SW480 (cell line): Measurements from ENCODE around the gene DISP2.

ENCODE experiments used
- DNase-seq: peaks from one replicate; pipeline ENCODE4 v3.0.0-alpha.2; 2016; ENCODE audit warnings: low spot score

The DISP2 gene

GRCh38 chr15:40363611-40364010, 5.6 kb downstream of the DISP2 start:
- no peak for DNase-seq

- DNase-seq: no peak
Measured at GRCh38 chr15:40364251-40364650, 6.2 kb downstream of the DISP2 start.

GRCh38 chr15:40365016-40365415, 7.0 kb downstream of the DISP2 start:
- DNase-seq: no peak

GRCh38 chr15:40365624-40366456, 7.8 kb downstream of the DISP2 start:
- DNase-seq: no peak

- DNase-seq: no peak
Measured at GRCh38 chr15:40366457-40367370, 8.7 kb downstream of the DISP2 start.

GRCh38 chr15:40367371-40367685, 9.3 kb downstream of the DISP2 start:
- DNase-seq: no peak

GRCh38 chr15:40367686-40368611, 9.9 kb downstream of the DISP2 start:
- DNase-seq: no peak

GRCh38 chr15:40368719-40369473, 10.9 kb downstream of the DISP2 start:
- DNase-seq: no peak

GRCh38 chr15:40369474-40369869, 11.5 kb downstream of the DISP2 start:
- no peak for DNase-seq

GRCh38 chr15:40369971-40370370, 12.0 kb downstream of the DISP2 start:
- no peak for DNase-seq

- DNase-seq: no peak
Measured at GRCh38 chr15:40372981-40373380, 15.0 kb downstream of the DISP2 start.

- no peak for DNase-seq
Measured at GRCh38 chr15:40377606-40378005, 19.6 kb downstream of the DISP2 start.

- no peak for DNase-seq
Measured at GRCh38 chr15:40379374-40379773, 21.4 kb downstream of the DISP2 start.

GRCh38 chr15:40379853-40380252, 21.8 kb downstream of the DISP2 start:
- peak; percentile 74 for DNase-seq

GRCh38 chr15:40380636-40381035, 22.6 kb downstream of the DISP2 start:
- no peak for DNase-seq

- DNase-seq: no peak
Measured at GRCh38 chr15:40381818-40382529, 24.0 kb downstream of the DISP2 start.

- peak; percentile 89 for DNase-seq
Measured at GRCh38 chr15:40382580-40383456, 24.8 kb downstream of the DISP2 start, which contains the start of gene KNSTRN. Gene KNSTRN, plus strand, starts transcription at chr15:40382721. Its CDS starts 115 bp downstream, at chr15:40382836.

- DNase-seq: no peak
Measured at GRCh38 chr15:40386480-40386879, 28.5 kb downstream of the DISP2 start.
